G401 (cell line): ENCODE data around the gene FBLN7. TPM values are rescaled to one million over a fixed set of nuclear protein-coding genes. Genes with fewer than 3 reads are reported as not detected.
A peak's percentile ranks its signal among the peaks of the same experiment; 100 is the strongest.
"Not testable (repeated sequence)": the region's sequence is repeated elsewhere in the genome, so short reads cannot be mapped to it uniquely, and the experiment has no call there.

Experiments used
- DNase-seq: peaks from one replicate; pipeline ENCODE4 v3.0.0-alpha.2; 2015; ENCODE audit warnings: low spot score
- in situ Hi-C: cut with HindIII; loops from 2 replicates; pipeline ENCODE4 v1.10.0; 2016; ENCODE audit warnings: low sequenced_read_pairs, mixed read lengths
- total RNA-seq: library from RNA; depleted of rRNA; stranded (reverse); fragments of >200 nt; shearing (Covaris generic); gene quantifications from 2 replicates; pipeline ENCODE4 v1.2.3, GENCODE V29; 2014; rRNA removed

FBLN7 gene, protein sequence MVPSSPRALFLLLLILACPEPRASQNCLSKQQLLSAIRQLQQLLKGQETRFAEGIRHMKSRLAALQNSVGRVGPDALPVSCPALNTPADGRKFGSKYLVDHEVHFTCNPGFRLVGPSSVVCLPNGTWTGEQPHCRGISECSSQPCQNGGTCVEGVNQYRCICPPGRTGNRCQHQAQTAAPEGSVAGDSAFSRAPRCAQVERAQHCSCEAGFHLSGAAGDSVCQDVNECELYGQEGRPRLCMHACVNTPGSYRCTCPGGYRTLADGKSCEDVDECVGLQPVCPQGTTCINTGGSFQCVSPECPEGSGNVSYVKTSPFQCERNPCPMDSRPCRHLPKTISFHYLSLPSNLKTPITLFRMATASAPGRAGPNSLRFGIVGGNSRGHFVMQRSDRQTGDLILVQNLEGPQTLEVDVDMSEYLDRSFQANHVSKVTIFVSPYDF
- not detected in 2 replicates for total RNA-seq

- in situ Hi-C loops, result no loop called here
- DNase-seq, result peak; percentile 36
Measured at GRCh38 chr2:112138159-112139032, at the start of gene FBLN7. TSS of gene FBLN7 (plus strand) at chr2:112138385. CDS start at chr2:112138656, 271 bp downstream.

DNA sequence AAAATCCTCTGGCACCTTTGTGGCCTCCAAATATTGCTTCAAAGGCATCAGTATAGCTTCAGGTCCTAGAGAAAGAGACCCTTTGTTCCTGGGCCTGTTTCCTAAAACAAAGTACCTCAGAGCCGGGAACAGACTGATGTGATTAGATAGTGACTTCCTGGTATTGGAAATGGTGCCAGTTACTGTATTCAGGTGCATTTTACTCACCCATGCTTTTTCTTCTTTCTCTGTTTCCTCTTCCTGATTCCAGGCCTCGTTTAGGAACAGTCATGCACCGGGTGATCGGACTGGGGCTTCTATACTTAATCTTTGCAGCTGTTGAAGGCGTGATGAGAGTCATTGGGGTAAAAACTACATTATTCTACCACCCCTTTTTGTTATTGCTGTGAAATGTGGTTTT is 48.8 kb upstream of the FBLN7 start:
- in situ Hi-C loops, result no loop called here
- no peak for DNase-seq

DNA sequence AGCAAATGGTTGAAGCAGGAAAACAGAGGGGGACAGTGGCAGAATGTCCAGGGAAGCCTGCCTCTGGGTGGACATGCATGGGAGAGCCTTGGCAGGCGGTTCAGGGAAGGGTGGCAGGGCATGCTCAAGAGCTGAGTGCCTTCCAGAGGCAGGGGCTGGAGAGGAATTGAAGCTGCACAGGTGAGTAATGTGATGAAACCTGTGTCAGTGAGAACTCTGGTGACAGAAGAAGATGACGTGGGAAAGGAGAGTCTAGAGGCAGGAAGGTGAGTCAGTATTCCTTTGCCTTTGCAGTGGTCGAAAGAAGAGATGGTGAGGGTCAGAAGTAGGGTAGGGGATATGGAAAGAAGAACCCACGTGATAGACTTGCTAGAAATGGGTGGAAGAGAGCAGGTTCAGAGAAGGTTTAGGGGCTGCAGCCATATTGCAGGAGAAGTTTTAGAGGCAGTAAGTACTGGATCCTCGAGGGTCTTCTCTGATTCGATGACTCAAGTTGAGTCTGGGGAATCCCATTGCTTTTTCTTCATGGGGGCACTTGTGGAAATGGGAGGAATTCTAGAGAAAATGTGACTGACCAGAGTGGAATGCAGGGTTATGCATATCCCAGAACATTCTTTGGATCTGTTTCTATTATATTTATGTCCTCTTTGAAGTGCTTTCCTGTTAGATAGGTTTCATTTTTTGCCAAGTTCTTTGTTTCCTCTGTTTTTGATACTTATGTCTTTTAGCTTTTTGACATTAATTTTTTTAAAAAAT is 45.7 kb upstream of the FBLN7 start:
- in situ Hi-C loops, result no loop called here
- DNase-seq, result no peak

- in situ Hi-C loops, result no loop called here
Measured at GRCh38 chr2:112093216-112093615, 45.0 kb upstream of the FBLN7 start.

GRCh38 chr2:112095681-112096080 is 42.5 kb upstream of the FBLN7 start:
- DNase-seq, result no peak
- in situ Hi-C loops, result no loop called here

More at GRCh38 chr2:112093216-112093615, 45.0 kb upstream of the FBLN7 start:
- DNase-seq, result no peak

DNA sequence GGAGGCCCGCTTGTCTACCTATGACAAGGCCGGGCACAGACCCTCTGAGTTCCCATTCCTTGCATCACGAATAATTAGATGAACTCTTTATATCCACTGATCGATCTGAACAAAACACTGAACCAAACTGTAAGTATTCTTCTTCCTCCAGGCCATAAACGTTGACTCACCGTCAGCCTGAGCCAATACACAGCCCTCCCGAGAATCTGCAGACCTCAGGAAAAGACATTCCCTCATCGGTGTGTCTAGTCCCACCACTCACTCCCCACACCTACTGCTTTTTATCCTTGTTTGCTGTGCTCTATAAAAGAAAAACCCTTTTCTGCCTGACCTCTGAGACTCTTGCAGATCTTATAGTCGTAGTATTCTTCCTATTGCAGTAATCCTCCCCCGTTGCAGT is 42.1 kb upstream of the FBLN7 start:
- no peak for DNase-seq
- in situ Hi-C loops, result no loop called here

DNA sequence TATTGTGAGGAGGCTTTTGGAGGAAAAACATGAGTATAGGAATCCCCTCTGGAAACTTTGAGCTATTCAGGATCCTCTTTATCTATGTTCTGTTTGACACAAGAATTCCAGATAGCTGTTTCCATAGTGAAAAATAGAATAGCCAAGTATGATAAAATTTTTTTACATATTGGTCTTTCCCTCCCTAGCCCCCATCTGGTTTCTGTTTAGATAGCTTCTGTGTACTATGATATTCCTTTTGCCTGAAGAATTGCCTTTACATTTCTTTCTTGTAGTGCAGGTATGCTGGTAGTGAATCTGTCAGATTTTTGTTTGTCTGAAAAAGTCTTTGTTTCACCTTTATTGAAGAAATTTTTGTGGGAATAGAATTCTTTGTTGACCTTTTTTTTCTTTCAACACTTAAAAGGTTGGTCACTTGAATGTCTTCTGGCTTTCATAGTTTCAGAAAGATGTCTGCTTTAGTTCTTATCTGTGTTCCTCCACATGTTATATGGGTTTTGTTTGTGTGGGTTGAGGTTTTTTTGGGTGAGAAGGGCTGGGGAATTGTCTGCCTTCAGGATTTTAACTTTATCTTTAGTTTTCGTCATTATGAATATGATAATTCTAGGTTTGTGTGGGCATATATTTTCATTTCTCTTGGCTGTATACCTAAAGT is 29.9 kb upstream of the FBLN7 start:
- in situ Hi-C loops, result no loop called here
- DNase-seq, result no peak

GRCh38 chr2:112109278-112109677 is 28.9 kb upstream of the FBLN7 start:
- no peak for DNase-seq
- in situ Hi-C loops, result no loop called here

- no peak for DNase-seq
- in situ Hi-C loops, result no loop called here
Measured at GRCh38 chr2:112110966-112111365, 27.2 kb upstream of the FBLN7 start.

DNA sequence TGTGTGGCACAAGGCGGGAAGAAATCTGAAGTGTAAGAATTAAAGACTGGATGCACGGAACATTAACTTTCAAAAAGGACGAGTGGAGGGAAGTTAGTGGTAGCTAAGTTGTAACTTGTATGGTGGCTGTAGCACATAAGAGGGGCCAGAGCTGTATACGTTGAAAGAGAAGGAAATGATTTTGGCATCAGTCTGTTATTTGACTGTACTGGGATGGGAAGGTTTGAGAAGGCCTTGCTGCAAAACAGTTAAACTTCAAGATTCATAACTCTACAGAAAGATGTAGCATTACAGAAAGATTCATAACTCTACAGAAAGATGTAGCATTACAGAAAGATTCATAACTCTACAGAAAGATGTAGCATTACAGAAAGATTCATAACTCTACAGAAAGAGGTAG is 24.8 kb upstream of the FBLN7 start:
- in situ Hi-C loops, DNase-seq: not testable (repeated sequence)

GRCh38 chr2:112118148-112118547 is 20.0 kb upstream of the FBLN7 start:
- no peak for DNase-seq
- in situ Hi-C loops, result no loop called here

GRCh38 chr2:112121682-112122254 is 16.4 kb upstream of the FBLN7 start:
- DNase-seq, result peak; percentile 63
- in situ Hi-C loops, result no loop called here

- no peak for DNase-seq
- in situ Hi-C loops, result no loop called here
Measured at GRCh38 chr2:112129060-112129459, 9.1 kb upstream of the FBLN7 start.

DNA sequence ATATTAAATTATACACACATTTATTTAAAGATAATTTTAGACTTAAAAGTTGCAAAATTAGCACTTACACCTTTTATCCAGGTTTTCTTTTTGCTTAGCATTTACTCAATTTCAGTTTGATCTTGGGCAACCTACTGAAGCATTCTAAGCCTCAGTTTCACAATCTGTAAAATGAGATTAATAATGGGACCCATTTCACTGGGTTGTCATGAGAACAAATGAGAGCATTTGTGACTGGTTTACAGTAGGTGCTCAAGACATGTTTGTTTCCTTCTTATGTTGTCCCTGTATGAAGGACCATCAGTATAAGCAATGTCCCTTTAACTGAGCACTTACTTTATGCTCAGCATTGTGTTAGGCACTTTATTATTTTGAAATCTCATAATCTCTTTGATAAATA is 4.8 kb upstream of the FBLN7 start:
- no peak for DNase-seq
- in situ Hi-C loops, result no loop called here

- DNase-seq, result no peak
- in situ Hi-C loops, result no loop called here
Measured at GRCh38 chr2:112134120-112134519, 4.1 kb upstream of the FBLN7 start.

GRCh38 chr2:112136096-112136495 is 2.1 kb upstream of the FBLN7 start:
- no peak for DNase-seq
- in situ Hi-C loops, result no loop called here

GRCh38 chr2:112137516-112138158 is 548 bp upstream of the FBLN7 start:
- in situ Hi-C loops, result no loop called here
- DNase-seq, result no peak

GRCh38 chr2:112139033-112139614 is 939 bp downstream of the FBLN7 start:
- in situ Hi-C loops, DNase-seq: not testable (repeated sequence)
